Panc1 (cell line): ENCODE results near the gene LIPA.

Experiments
- POLR2AphosphoS5 ChIP-seq: IDR thresholded peaks from 2 replicates; pipeline ENCODE4 v1.6.1; 2012; ENCODE audit warnings: mild to moderate bottlenecking, low read depth, low read length, moderate library complexity
- SIN3A ChIP-seq: IDR thresholded peaks from 2 replicates; pipeline ENCODE4 v1.6.1; 2012; ENCODE audit warnings: low read depth, mild to moderate bottlenecking, low read length, moderate library complexity, borderline replicate concordance; ENCODE audit not compliant: insufficient read depth
- TCF7L2 ChIP-seq: IDR thresholded peaks from 2 replicates; pipeline ENCODE4 v1.6.1; 2011; ENCODE audit warnings: mild to moderate bottlenecking, low read depth, low read length, inconsistent platforms
- TF ChIP-seq, protein P1 (sequence below): fragments of 450-650 bp; IDR thresholded peaks from 2 replicates; pipeline ENCODE4 v1.5.1; 2017; ENCODE audit warnings: mild to moderate bottlenecking
- TF ChIP-seq, protein P2 (sequence below), 2 experiments: IDR thresholded peaks; 2 replicates each; pipeline ENCODE4 v1.6.1; 2011 to 2012; ENCODE audit warnings: low read depth in 2 of 2, control low read depth in 1 of 2, low read length in 1 of 2, mild to moderate bottlenecking in 1 of 2, moderate library complexity in 1 of 2; ENCODE audit not compliant: insufficient read depth in 1 of 2

DNA sequence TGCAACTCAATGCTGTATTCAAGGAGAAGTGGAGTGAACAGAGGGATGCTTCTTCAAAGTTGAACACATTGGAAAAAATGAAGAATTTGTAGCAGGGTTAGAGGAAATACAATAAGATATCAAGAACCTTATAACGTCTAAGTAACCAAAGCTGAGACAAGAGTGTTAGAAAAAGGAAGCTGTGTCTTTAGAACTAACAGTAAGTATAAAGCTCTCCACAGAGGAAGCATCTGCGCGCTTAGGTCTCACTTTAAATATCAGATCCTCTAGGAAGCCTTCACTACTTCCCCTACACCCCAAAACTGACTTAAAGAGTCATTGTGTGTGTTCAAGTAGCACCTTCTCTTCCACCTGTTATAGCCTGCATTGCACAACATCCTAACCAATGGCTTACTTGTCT is 87.5 kb downstream of the LIPA start:
- TF ChIP-seq, protein P1, sequence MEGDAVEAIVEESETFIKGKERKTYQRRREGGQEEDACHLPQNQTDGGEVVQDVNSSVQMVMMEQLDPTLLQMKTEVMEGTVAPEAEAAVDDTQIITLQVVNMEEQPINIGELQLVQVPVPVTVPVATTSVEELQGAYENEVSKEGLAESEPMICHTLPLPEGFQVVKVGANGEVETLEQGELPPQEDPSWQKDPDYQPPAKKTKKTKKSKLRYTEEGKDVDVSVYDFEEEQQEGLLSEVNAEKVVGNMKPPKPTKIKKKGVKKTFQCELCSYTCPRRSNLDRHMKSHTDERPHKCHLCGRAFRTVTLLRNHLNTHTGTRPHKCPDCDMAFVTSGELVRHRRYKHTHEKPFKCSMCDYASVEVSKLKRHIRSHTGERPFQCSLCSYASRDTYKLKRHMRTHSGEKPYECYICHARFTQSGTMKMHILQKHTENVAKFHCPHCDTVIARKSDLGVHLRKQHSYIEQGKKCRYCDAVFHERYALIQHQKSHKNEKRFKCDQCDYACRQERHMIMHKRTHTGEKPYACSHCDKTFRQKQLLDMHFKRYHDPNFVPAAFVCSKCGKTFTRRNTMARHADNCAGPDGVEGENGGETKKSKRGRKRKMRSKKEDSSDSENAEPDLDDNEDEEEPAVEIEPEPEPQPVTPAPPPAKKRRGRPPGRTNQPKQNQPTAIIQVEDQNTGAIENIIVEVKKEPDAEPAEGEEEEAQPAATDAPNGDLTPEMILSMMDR, result no peak
- TF ChIP-seq, protein P2, sequence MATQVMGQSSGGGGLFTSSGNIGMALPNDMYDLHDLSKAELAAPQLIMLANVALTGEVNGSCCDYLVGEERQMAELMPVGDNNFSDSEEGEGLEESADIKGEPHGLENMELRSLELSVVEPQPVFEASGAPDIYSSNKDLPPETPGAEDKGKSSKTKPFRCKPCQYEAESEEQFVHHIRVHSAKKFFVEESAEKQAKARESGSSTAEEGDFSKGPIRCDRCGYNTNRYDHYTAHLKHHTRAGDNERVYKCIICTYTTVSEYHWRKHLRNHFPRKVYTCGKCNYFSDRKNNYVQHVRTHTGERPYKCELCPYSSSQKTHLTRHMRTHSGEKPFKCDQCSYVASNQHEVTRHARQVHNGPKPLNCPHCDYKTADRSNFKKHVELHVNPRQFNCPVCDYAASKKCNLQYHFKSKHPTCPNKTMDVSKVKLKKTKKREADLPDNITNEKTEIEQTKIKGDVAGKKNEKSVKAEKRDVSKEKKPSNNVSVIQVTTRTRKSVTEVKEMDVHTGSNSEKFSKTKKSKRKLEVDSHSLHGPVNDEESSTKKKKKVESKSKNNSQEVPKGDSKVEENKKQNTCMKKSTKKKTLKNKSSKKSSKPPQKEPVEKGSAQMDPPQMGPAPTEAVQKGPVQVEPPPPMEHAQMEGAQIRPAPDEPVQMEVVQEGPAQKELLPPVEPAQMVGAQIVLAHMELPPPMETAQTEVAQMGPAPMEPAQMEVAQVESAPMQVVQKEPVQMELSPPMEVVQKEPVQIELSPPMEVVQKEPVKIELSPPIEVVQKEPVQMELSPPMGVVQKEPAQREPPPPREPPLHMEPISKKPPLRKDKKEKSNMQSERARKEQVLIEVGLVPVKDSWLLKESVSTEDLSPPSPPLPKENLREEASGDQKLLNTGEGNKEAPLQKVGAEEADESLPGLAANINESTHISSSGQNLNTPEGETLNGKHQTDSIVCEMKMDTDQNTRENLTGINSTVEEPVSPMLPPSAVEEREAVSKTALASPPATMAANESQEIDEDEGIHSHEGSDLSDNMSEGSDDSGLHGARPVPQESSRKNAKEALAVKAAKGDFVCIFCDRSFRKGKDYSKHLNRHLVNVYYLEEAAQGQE (IDR thresholded peaks at IDR 0.05; ENCODE audit: insufficient read depth in 1 of 2, low read depth in 2 of 2, low read length in 1 of 2), result no peak
- TF ChIP-seq POLR2AphosphoS5 (no peak), TCF7L2 (no peak), SIN3A (no peak)
